Neural crest cell (in vitro differentiated cells): ENCODE data around the gene DHX57. TPM values are rescaled to one million over a fixed set of nuclear protein-coding genes. Genes with fewer than 3 reads are reported as not detected.

Experiments used
- DNase-seq: peaks from one replicate; pipeline ENCODE4 v3.0.0; 2021; ENCODE audit warnings: low read depth, mixed read lengths, low spot score
- H3K27ac Mint-ChIP-seq: one replicate; pipeline ENCODE4 v1.8.0; 2021; ENCODE audit warnings: mild to moderate bottlenecking, mixed read lengths; ENCODE audit not compliant: unreplicated experiment
- H3K27me3 Mint-ChIP-seq: 2 replicates; pipeline ENCODE4 v1.8.0; 2021; ENCODE audit warnings: low read depth, mild to moderate bottlenecking, mixed read lengths
- H3K36me3 Mint-ChIP-seq: 2 replicates; pipeline ENCODE4 v1.8.0; 2021; ENCODE audit warnings: low read depth, mild to moderate bottlenecking, mixed read lengths
- H3K4me1 Mint-ChIP-seq: 2 replicates; pipeline ENCODE4 v1.8.0; 2021; ENCODE audit warnings: mixed read lengths
- H3K4me3 Mint-ChIP-seq: one replicate; pipeline ENCODE4 v1.8.0; 2021; ENCODE audit warnings: mild to moderate bottlenecking, mixed read lengths
- H3K9me3 Mint-ChIP-seq: 2 replicates; pipeline ENCODE4 v1.8.0; 2021; ENCODE audit warnings: mixed read lengths
- total RNA-seq: library from RNA; stranded (reverse); gene quantifications from 2 replicates; pipeline ENCODE4 v1.2.1, GENCODE V29; 2021
- TF ChIP-seq, protein P1 (sequence below): fragments of 200-600 bp; sonication (generic); conservative IDR thresholded peaks from 2 replicates; pipeline ENCODE4 v1.5.0; 2021; ENCODE audit warnings: antibody characterized with exemption, mild to moderate bottlenecking

The DHX57 gene
- total RNA-seq, 1 donor from 2014 or later = 39.5 TPM

DNA sequence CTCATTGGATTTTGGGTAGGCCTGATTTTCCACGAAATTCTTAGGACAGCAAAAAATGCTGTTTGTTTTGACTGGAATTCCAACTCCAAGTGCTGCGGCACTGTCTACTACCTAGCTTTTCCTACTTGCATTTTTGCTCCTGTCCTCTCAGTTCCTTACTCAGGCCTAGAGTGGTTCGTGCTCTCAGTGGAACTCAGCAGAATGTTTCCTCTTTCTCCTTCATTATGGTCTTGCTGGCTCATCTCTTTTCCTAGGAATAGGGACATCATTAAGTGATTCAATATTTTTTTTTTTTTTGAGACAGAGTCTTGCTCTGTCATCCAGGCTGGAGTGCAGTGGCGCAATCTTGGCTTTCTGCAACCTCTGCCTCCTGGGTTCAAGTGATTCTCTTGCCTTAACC, 59.8 kb downstream of the DHX57 start:
- Mint-ChIP-seq H3K9me3 (no peaks in the 10 kb centered on the region), H3K4me3 (no peak overlapping the region), H3K27me3 (no peaks in the 10 kb centered on the region), H3K27ac (no peak overlapping the region), H3K4me1 (no peaks in the 10 kb centered on the region), H3K36me3 (peaks cover 11% of the 10 kb centered on the region)
- no peak for DNase-seq
- TF ChIP-seq, protein P1, sequence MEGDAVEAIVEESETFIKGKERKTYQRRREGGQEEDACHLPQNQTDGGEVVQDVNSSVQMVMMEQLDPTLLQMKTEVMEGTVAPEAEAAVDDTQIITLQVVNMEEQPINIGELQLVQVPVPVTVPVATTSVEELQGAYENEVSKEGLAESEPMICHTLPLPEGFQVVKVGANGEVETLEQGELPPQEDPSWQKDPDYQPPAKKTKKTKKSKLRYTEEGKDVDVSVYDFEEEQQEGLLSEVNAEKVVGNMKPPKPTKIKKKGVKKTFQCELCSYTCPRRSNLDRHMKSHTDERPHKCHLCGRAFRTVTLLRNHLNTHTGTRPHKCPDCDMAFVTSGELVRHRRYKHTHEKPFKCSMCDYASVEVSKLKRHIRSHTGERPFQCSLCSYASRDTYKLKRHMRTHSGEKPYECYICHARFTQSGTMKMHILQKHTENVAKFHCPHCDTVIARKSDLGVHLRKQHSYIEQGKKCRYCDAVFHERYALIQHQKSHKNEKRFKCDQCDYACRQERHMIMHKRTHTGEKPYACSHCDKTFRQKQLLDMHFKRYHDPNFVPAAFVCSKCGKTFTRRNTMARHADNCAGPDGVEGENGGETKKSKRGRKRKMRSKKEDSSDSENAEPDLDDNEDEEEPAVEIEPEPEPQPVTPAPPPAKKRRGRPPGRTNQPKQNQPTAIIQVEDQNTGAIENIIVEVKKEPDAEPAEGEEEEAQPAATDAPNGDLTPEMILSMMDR = no peak

DNA sequence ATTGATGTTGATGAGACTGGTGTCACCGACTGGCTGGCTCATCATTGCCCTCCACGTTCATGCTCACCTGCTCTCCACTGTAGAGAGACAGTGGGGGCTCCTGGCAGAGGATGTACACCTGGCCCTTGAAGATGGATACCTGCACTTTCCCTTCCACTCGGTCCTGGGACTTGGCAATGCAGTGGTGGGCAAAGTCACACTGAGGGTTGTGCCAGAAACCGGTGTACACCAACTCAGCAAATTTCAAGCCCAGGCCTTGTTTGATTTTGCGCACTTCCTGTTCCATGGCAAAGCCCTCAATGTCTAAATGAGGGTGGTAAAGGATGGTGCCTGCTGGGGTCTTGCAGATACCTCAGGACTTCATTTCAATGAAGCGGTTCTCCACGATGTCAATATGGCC, 65.2 kb downstream of the DHX57 start:
- Mint-ChIP-seq H3K9me3 (no peaks in the 10 kb centered on the region), H3K36me3 (peaks cover 15% of the 10 kb centered on the region), H3K27me3 (no peaks in the 10 kb centered on the region), H3K4me1 (no peaks in the 10 kb centered on the region), H3K4me3 (no peak overlapping the region), H3K27ac (no peak overlapping the region)
- no peak for DNase-seq
- TF ChIP-seq, protein P1 = no peak

DNA sequence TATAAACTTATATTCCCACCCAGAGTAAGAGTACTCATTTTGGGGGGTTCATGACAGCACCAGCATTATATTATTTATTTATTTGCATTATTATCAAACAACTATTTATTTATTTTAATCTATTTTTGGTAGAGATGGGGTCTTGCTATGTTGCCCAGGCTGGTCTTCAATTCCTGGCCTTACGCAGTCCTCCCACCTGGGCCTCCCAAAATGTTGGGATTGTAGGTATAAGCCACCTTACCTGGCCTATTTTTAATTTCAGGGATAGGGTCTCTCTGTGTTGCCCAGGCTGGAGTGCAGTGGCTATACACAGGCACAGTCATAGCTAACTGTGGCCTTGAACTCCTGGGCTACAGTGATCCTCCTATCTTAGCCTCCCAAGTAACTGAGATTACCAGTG, 67.1 kb downstream of the DHX57 start:
- no peak for DNase-seq
- TF ChIP-seq, protein P1 = no peak
- no peak overlapping the region for H3K27ac Mint-ChIP-seq
- peaks cover 15% of the 10 kb centered on the region for H3K36me3 Mint-ChIP-seq
- no peak overlapping the region for H3K4me3 Mint-ChIP-seq
- H3K27me3 Mint-ChIP-seq = no peaks in the 10 kb centered on the region
- no peaks in the 10 kb centered on the region for H3K9me3 Mint-ChIP-seq
- H3K4me1 Mint-ChIP-seq = no peaks in the 10 kb centered on the region

DNA sequence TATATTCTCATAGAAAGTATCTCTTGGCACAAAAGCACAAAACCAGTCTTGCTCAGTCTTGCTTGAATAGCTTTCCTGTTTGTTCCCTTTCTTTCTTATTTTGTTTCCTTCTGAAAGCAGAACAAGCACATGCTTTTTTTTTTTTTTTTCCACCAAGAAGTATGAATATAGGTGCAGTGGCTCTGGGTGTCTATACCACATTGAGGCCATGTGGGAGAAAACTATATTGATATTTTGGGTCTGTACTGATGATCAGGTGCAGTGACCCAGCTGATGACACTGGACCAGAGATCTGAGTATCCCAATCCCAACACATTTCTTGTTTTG, 69.0 kb downstream of the DHX57 start:
- no peaks in the 10 kb centered on the region for H3K9me3 Mint-ChIP-seq
- TF ChIP-seq, protein P1 = no peak
- no peak for DNase-seq
- no peaks in the 10 kb centered on the region for H3K27me3 Mint-ChIP-seq
- H3K4me3 Mint-ChIP-seq = no peak overlapping the region
- no peak overlapping the region for H3K27ac Mint-ChIP-seq
- no peaks in the 10 kb centered on the region for H3K4me1 Mint-ChIP-seq
- peaks cover 13% of the 10 kb centered on the region for H3K36me3 Mint-ChIP-seq

DNA sequence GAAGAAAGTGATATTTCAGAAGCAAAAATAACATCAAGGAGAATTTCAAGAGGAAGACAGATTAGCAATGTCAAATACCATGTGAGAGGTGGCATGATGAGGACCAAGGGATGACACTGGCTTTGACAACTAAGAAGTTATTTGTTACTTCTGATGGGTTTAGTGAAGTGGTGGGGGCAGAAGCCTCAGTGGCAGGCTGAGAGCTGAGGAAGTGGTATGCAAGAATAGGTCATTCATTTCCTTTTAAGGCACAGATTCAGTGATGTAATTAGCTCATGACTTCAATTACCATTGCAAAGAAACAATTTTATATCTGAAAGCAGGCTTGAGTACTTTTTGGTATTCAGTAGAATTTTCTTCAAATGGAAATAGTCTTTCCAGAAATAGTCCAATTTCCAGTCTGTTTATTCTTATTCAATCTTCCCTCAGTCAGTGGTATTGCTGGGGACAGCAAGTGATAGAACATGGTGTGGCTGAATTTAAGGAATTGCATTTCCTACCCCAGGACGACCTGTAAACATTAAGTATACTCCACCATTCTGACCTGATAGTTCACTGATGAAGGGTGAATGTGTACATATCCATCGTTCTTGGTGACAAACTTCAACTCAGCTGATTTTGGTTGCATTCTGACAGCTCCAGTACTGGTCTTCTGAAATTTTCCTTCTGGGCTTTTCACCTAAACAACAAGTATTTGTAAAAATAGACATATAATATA, 69.6 kb downstream of the DHX57 start:
- TF ChIP-seq, protein P1 = no peak
- Mint-ChIP-seq H3K4me3 (no peak overlapping the region), H3K27ac (no peak overlapping the region), H3K27me3 (no peaks in the 10 kb centered on the region), H3K4me1 (no peaks in the 10 kb centered on the region), H3K36me3 (peaks cover 10% of the 10 kb centered on the region), H3K9me3 (no peaks in the 10 kb centered on the region)
- DNase-seq = no peak
